GM23338 (cell line): ENCODE data around the gene CNTNAP5. TPM values are rescaled to one million over a fixed set of nuclear protein-coding genes. Genes with fewer than 3 reads are reported as not detected.

ENCODE experiments used
- ATAC-seq: fragments of 200-7000 bp; cut with Tn5 transposase; 3 replicates; pipeline ENCODE4 v1.9.1; 2020
- DNase-seq: peaks from one replicate; pipeline ENCODE4 v3.0.0-alpha.2; 2015; ENCODE audit warnings: low spot score
- H2AFZ ChIP-seq: fragments of 200-600 bp; sonication (generic); 2 replicates; pipeline ENCODE4 v1.8.0; 2016; ENCODE audit warnings: antibody characterized with exemption, mild to moderate bottlenecking, moderate library complexity
- H3F3A ChIP-seq: fragments of 200-600 bp; sonication (generic); replicated peaks from 2 replicates; pipeline ENCODE4 v1.8.0; 2017; ENCODE audit warnings: antibody characterized with exemption, mixed run types, low read depth
- H3K27ac ChIP-seq: fragments of 200-600 bp; sonication (generic); 2 replicates; pipeline ENCODE4 v1.6.1; 2016; ENCODE audit warnings: low read depth
- H3K27me3 ChIP-seq: fragments of 200-600 bp; sonication (generic); 2 replicates; pipeline ENCODE4 v1.8.0; 2016; ENCODE audit warnings: mild to moderate bottlenecking, mixed run types, moderate library complexity; ENCODE audit not compliant: insufficient read depth
- H3K36me3 ChIP-seq: fragments of 200-600 bp; sonication (generic); 2 replicates; pipeline ENCODE4 v1.8.0; 2016; ENCODE audit warnings: mild to moderate bottlenecking; ENCODE audit not compliant: insufficient read depth
- H3K4me1 ChIP-seq: fragments of 200-600 bp; sonication (generic); 2 replicates; pipeline ENCODE4 v1.8.0; 2016; ENCODE audit warnings: mild to moderate bottlenecking, moderate library complexity; ENCODE audit not compliant: insufficient read depth
- H3K4me2 ChIP-seq: fragments of 200-600 bp; sonication (generic); 2 replicates; pipeline ENCODE4 v1.7.1; 2017; ENCODE audit warnings: mixed run types
- H3K4me3 ChIP-seq: fragments of 200-600 bp; sonication (generic); 2 replicates; pipeline ENCODE4 v1.6.1; 2016; ENCODE audit warnings: mixed run types
- H3K79me2 ChIP-seq: fragments of 200-600 bp; sonication (generic); replicated peaks from 2 replicates; pipeline ENCODE4 v1.8.0; 2017; ENCODE audit warnings: mild to moderate bottlenecking; ENCODE audit not compliant: insufficient read depth
- H3K9me2 ChIP-seq: fragments of 200-600 bp; sonication (generic); 2 replicates; pipeline ENCODE4 v1.8.0; 2017; ENCODE audit not compliant: insufficient read depth
- H4K20me1 ChIP-seq: fragments of 200-600 bp; sonication (generic); replicated peaks from 2 replicates; pipeline ENCODE4 v1.8.0; 2017; ENCODE audit warnings: mild to moderate bottlenecking; ENCODE audit not compliant: insufficient read depth
- H3K27ac Mint-ChIP-seq: 2 replicates; pipeline ENCODE4 v1.8.0; 2020; ENCODE audit warnings: inconsistent platforms, mild to moderate bottlenecking, moderate library complexity, mixed read lengths
- H3K27me3 Mint-ChIP-seq: 3 replicates; pipeline ENCODE4 v1.8.0; 2022; ENCODE audit warnings: low read depth, mild to moderate bottlenecking, moderate library complexity, mixed read lengths, inconsistent platforms; ENCODE audit not compliant: insufficient read depth, poor library complexity
- H3K36me3 Mint-ChIP-seq: 3 replicates; pipeline ENCODE4 v1.8.0; 2021; ENCODE audit warnings: low read depth, mild to moderate bottlenecking, inconsistent platforms, moderate library complexity, mixed read lengths
- H3K4me1 Mint-ChIP-seq: 3 replicates; pipeline ENCODE4 v1.8.0; 2020; ENCODE audit warnings: mild to moderate bottlenecking, inconsistent platforms, mixed read lengths
- H3K4me3 Mint-ChIP-seq: 3 replicates; pipeline ENCODE4 v1.8.0; 2021; ENCODE audit warnings: moderate library complexity, mild to moderate bottlenecking, inconsistent platforms, mixed read lengths
- H3K9me3 Mint-ChIP-seq: 3 replicates; pipeline ENCODE4 v1.8.0; 2020; ENCODE audit warnings: moderate library complexity, mild to moderate bottlenecking, inconsistent platforms, mixed read lengths
- CREB1 ChIP-seq: fragments of 250-450 bp; sonication (Bioruptor Pico); IDR thresholded peaks from 2 replicates; pipeline ENCODE4 v1.5.0; 2020; ENCODE audit warnings: low read depth, mild to moderate bottlenecking, moderate library complexity
- EZH2 ChIP-seq: fragments of 200-600 bp; sonication (generic); IDR thresholded peaks from one replicate; pipeline ENCODE4 v1.8.0; 2017; ENCODE audit warnings: antibody characterized with exemption, mild to moderate bottlenecking, low read depth; ENCODE audit not compliant: unreplicated experiment
- EZH2phosphoT487 ChIP-seq: fragments of 200-600 bp; sonication (generic); IDR thresholded peaks from one replicate; pipeline ENCODE4 v1.8.1; 2018; ENCODE audit warnings: antibody characterized with exemption; ENCODE audit not compliant: unreplicated experiment
- JUNB ChIP-seq: IDR thresholded peaks from one replicate; pipeline ENCODE4 v1.6.1; 2016; ENCODE audit warnings: antibody characterized with exemption; ENCODE audit not compliant: unreplicated experiment
- NANOG ChIP-seq: IDR thresholded peaks from 2 replicates; pipeline ENCODE4 v1.6.1; 2016; ENCODE audit warnings: antibody characterized with exemption, borderline replicate concordance
- POLR2AphosphoS5 ChIP-seq: IDR thresholded peaks from 2 replicates; pipeline ENCODE4 v1.6.1; 2016; ENCODE audit warnings: antibody characterized with exemption, low read depth
- STAT1 ChIP-seq: IDR thresholded peaks from one replicate; pipeline ENCODE4 v1.6.1; 2016; ENCODE audit warnings: antibody characterized with exemption; ENCODE audit not compliant: unreplicated experiment
- ZNF114 ChIP-seq: fragments of 250-450 bp; sonication (Bioruptor Pico); IDR thresholded peaks from 2 replicates; pipeline ENCODE4 v1.5.0; 2020; ENCODE audit warnings: mild to moderate bottlenecking, moderate library complexity
- polyA plus RNA-seq: library from polyadenylated mRNA; unstranded; fragments of >200 nt; fragmentation: Nextera tagmentation; extraction: Ambion mirVana; gene quantifications from 2 replicates; pipeline ENCODE4 v1.2.1, GENCODE V29; 2016
- total RNA-seq: library from RNA; depleted of rRNA; stranded (reverse); fragments of >200 nt; shearing (Covaris generic); gene quantifications from 2 replicates; pipeline ENCODE4 v1.2.3, GENCODE V29; 2014
- TF ChIP-seq, protein P1 (sequence below): IDR thresholded peaks from 2 replicates; pipeline ENCODE4 v1.6.1; 2016; ENCODE audit warnings: antibody characterized with exemption
- TF ChIP-seq, protein P2 (sequence below), 2 experiments: fragments of 200-600 bp in 1 of 2; sonication (generic) in 1 of 2; conservative IDR thresholded peaks; 2 replicates each; pipeline versions ENCODE4 v1.5.1 to v1.6.1; 2016 to 2017; ENCODE audit warnings: antibody characterized with exemption in 2 of 2, low read depth in 2 of 2, mild to moderate bottlenecking in 2 of 2, moderate library complexity in 1 of 2
- TF ChIP-seq, protein P3 (sequence below): IDR thresholded peaks from one replicate; pipeline ENCODE4 v1.6.1; 2018; ENCODE audit warnings: antibody characterized with exemption; ENCODE audit not compliant: unreplicated experiment

CNTNAP5 gene
- total and polyA plus RNA-seq, 2 experiments from 2014 or later, result 0.49 to 0.50 TPM

DNA sequence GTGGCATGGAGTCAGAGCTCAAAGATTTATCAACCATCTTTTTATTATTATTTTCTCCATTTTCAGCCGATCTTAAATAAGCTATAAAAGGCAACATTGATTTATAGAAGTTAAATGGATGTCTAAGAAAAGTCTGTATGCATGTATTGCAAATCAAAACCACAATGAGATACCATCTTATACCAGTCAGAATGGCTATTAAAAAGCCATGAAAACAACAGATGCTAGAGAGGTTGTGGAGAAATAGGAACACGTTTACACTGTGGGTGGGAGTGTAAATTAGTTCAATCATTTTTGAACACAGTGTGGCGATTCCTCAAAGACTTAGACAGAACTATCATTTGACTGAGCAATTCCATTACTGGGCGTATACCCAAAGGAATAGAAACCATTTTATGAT, 731.0 kb downstream of the CNTNAP5 start:
- H3K79me2 ChIP-seq, result no peaks in the 10 kb centered on the region
- H3K4me3 Mint-ChIP-seq, result no peak overlapping the region
- no peak for ATAC-seq
- H3K4me2 ChIP-seq, result no peak overlapping the region
- TF ChIP-seq STAT1 (no peak), ZNF114 (CRISPR knock-in tag) (no peak), POLR2AphosphoS5 (no peak), JUNB (no peak), EZH2 (no peak), NANOG (no peak), CREB1 (CRISPR knock-in tag) (no peak)
- TF ChIP-seq, protein P1, sequence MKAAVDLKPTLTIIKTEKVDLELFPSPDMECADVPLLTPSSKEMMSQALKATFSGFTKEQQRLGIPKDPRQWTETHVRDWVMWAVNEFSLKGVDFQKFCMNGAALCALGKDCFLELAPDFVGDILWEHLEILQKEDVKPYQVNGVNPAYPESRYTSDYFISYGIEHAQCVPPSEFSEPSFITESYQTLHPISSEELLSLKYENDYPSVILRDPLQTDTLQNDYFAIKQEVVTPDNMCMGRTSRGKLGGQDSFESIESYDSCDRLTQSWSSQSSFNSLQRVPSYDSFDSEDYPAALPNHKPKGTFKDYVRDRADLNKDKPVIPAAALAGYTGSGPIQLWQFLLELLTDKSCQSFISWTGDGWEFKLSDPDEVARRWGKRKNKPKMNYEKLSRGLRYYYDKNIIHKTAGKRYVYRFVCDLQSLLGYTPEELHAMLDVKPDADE, result no peak
- TF ChIP-seq, protein P2, sequence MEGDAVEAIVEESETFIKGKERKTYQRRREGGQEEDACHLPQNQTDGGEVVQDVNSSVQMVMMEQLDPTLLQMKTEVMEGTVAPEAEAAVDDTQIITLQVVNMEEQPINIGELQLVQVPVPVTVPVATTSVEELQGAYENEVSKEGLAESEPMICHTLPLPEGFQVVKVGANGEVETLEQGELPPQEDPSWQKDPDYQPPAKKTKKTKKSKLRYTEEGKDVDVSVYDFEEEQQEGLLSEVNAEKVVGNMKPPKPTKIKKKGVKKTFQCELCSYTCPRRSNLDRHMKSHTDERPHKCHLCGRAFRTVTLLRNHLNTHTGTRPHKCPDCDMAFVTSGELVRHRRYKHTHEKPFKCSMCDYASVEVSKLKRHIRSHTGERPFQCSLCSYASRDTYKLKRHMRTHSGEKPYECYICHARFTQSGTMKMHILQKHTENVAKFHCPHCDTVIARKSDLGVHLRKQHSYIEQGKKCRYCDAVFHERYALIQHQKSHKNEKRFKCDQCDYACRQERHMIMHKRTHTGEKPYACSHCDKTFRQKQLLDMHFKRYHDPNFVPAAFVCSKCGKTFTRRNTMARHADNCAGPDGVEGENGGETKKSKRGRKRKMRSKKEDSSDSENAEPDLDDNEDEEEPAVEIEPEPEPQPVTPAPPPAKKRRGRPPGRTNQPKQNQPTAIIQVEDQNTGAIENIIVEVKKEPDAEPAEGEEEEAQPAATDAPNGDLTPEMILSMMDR (conservative IDR thresholded peaks at IDR 0.05; ENCODE audit: low read depth in 2 of 2), result no peak
- TF ChIP-seq, protein P3, sequence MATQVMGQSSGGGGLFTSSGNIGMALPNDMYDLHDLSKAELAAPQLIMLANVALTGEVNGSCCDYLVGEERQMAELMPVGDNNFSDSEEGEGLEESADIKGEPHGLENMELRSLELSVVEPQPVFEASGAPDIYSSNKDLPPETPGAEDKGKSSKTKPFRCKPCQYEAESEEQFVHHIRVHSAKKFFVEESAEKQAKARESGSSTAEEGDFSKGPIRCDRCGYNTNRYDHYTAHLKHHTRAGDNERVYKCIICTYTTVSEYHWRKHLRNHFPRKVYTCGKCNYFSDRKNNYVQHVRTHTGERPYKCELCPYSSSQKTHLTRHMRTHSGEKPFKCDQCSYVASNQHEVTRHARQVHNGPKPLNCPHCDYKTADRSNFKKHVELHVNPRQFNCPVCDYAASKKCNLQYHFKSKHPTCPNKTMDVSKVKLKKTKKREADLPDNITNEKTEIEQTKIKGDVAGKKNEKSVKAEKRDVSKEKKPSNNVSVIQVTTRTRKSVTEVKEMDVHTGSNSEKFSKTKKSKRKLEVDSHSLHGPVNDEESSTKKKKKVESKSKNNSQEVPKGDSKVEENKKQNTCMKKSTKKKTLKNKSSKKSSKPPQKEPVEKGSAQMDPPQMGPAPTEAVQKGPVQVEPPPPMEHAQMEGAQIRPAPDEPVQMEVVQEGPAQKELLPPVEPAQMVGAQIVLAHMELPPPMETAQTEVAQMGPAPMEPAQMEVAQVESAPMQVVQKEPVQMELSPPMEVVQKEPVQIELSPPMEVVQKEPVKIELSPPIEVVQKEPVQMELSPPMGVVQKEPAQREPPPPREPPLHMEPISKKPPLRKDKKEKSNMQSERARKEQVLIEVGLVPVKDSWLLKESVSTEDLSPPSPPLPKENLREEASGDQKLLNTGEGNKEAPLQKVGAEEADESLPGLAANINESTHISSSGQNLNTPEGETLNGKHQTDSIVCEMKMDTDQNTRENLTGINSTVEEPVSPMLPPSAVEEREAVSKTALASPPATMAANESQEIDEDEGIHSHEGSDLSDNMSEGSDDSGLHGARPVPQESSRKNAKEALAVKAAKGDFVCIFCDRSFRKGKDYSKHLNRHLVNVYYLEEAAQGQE, result no peak
- H3K27me3 ChIP-seq, result no peaks in the 10 kb centered on the region
- no peak overlapping the region for H3K27ac ChIP-seq
- H3K9me3 Mint-ChIP-seq, result no peaks in the 10 kb centered on the region
- no peaks in the 10 kb centered on the region; the same call in 2 of the 3 replicates for H3K4me1 Mint-ChIP-seq
- no peak overlapping the region for H3K27ac Mint-ChIP-seq
- H2AFZ ChIP-seq, result no peak overlapping the region
- no peaks in the 10 kb centered on the region for H3K36me3 ChIP-seq
- H3K4me3 ChIP-seq, result no peak overlapping the region
- H3K9me2 ChIP-seq, result peaks cover 9% of the 10 kb centered on the region; the same call in 1 of the 2 replicates
- H4K20me1 ChIP-seq, result no peaks in the 10 kb centered on the region
- no peaks in the 10 kb centered on the region for H3K36me3 Mint-ChIP-seq
- no peaks in the 10 kb centered on the region for H3K4me1 ChIP-seq
- H3F3A ChIP-seq, result no peaks in the 10 kb centered on the region
- no peak for DNase-seq
- H3K27me3 Mint-ChIP-seq, result no peaks in the 10 kb centered on the region

DNA sequence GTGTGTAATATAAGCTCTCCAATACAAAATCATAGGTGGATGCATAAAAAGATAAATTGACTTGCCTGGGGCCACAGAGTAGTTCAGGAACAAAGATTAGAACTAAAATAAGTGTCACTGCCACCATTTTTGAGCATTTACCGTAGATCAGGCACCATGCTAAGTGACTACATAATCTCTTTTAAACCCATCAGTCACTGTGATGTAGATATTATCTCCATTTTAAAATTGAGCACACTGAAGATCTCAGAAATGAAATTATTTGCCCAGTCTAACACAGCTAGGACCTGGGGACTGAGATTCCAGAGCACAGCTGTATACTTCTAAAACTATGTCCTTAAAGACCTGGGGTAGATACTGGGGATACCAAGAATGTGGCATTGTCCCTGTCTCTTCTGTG, 737.3 kb downstream of the CNTNAP5 start:
- H3K9me3 Mint-ChIP-seq, result no peaks in the 10 kb centered on the region
- Histone ChIP-seq H4K20me1 (no peaks in the 10 kb centered on the region), H3F3A (no peaks in the 10 kb centered on the region), H3K4me1 (no peaks in the 10 kb centered on the region), H3K27me3 (no peaks in the 10 kb centered on the region), H3K4me3 (no peak overlapping the region), H3K79me2 (no peaks in the 10 kb centered on the region), H3K36me3 (no peaks in the 10 kb centered on the region), H3K27ac (no peak overlapping the region), H2AFZ (no peak overlapping the region), H3K9me2 (peaks cover 6% of the 10 kb centered on the region; the same call in 1 of the 2 replicates), H3K4me2 (no peak overlapping the region)
- H3K27me3 Mint-ChIP-seq, result no peaks in the 10 kb centered on the region
- H3K27ac Mint-ChIP-seq, result no peak overlapping the region
- DNase-seq (no peak), ATAC-seq (no peak)
- H3K4me1 Mint-ChIP-seq, result no peaks in the 10 kb centered on the region
- no peaks in the 10 kb centered on the region for H3K36me3 Mint-ChIP-seq
- H3K4me3 Mint-ChIP-seq, result no peak overlapping the region
- TF ChIP-seq POLR2AphosphoS5 (no peak), EZH2 (no peak), ZNF114 (CRISPR knock-in tag) (no peak), STAT1 (no peak), EZH2phosphoT487 (no peak), CREB1 (CRISPR knock-in tag) (no peak)
- TF ChIP-seq, protein P1, result no peak
